Measurements from ENCODE around the gene PIAS2.
A peak's percentile ranks its signal among the peaks of the same experiment; 100 is the strongest.
"Not testable (repeated sequence)": the region's sequence is repeated elsewhere in the genome, so short reads cannot be mapped to it uniquely, and the experiment has no call there.

PIAS2 gene

GRCh38 chr18:46903406-46903805 is 13.9 kb downstream of the PIAS2 start:
- DNase-seq = no peak

- no peak for DNase-seq
Measured at GRCh38 chr18:46899274-46899948, 17.9 kb downstream of the PIAS2 start.

- no peak for DNase-seq
Measured at GRCh38 chr18:46894124-46894523, 23.2 kb downstream of the PIAS2 start.

DNA sequence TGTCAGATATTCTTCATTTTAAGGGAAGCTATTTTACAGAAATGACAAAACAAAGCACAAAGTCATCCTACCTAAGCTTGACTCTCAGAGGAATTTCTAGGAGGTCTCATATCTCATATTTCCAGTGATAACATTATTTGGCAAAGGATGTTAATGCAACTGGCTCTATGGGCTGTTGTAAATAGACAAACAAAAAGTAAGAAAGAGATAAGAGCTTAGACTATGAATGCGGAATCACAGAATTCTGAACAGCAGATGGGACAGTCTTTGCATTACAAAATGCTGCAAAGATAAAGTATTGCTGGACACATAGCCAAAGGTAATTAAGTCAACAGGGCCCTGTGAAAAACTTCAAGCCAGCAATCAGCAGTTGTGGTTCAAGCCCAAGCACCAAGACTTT is 23.9 kb downstream of the PIAS2 start:
- DNase-seq = no peak

GRCh38 chr18:46892842-46893241 is 24.5 kb downstream of the PIAS2 start:
- DNase-seq = no peak

DNA sequence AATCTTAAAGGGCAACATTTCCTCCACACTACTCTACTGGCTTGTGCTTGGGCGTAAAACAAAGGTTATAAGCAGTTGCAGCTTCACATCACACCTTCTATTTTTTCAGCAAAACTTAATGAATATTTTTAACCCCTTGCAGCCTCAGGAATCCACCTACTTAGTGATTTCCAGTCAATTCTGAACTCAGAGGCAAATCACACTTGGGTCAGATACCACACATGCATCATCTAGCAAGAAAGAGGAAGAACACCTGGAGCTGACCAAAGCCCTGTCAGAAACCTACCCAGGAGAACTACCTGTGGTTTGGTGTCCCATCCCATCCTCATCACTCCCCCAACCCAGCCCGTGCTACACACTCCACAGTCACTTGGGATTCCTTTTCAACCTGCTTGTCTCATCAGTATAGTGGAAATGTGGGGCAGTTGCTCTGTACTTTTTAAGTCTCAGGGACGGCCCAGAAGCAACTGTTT is 25.5 kb downstream of the PIAS2 start:
- DNase-seq = no peak

GRCh38 chr18:46888965-46889364 is 28.3 kb downstream of the PIAS2 start:
- no peak for DNase-seq

DNA sequence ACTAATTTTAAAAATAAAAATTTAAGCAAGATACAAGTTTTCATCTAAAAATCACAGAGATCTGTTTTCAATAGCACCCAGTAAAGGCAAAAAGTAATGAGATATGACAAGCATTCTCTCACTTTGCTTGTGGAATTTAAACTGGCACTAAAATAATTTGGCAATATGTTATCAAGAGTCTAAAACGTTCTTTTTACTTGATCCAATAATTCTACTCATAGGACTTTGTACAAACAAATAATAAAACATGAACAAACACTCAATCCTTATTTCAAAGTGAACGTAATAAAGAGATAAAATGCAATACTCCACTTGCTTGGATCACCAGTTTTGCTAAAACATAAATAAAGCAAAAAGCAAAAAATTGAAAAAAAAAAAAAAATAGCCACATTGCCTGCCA is 30.4 kb downstream of the PIAS2 start:
- no peak for DNase-seq

DNA sequence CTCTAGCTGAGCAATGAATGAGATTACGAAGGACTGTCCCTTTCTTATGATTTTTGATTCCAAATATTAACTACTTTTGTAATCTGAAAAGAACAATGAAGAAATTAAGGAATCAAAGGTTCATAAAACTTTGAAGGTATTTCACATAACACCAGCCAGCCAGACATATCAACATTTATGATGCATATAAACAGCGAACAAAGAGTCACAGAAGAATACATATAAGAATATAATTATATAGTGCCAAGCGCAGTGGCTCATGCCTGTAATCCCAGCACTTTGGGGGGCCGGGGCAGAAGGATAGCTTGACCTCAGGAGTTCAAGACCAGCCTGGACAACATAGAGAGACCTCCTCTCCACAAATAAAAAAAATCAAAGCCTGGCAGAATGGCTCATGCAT is 34.1 kb downstream of the PIAS2 start:
- DNase-seq = no peak

GRCh38 chr18:46877329-46877987 is 39.8 kb downstream of the PIAS2 start:
- peak in 2 of 4 experiments; percentile 30 to 48 for DNase-seq

- DNase-seq = peak in 2 of 4 experiments; percentile 58 to 65
Measured at GRCh38 chr18:46868169-46868921, 49.0 kb downstream of the PIAS2 start.

DNA sequence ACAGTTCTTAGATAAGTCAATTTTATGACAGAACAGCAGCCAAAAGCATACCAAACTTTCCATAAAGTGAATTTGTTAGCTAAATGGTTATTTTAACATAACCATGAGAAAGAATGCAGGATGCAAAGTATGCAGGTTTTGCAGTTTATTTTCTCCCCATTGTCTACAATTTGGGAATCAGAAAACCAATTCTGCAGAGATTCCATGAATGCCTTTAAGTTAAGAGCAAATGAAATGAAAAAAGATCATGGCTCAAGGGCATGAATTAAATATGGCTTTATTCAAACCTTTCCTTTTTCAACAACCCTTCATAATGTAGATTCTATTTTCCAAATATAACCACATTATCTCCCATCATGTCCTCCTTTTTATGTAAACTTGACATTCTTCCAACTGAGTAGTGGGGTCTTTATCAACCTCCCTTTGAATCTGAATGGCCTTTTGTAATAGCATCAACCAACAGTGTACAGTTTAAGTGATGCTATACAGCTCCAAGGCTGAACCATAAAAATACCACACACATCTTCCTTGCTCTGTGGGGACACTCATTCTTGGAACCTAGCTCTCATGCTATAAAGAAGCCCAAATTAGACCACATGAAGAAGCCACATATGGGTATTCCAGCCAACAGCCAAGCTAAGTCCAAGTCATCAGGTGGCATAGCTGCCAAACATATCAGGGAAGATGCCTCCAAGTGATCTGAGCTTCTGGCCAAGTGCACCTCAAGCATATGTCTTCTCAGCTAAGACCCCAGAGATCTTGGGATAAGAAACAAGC is 49.8 kb downstream of the PIAS2 start:
- peak in 1 of 4 experiments; percentile 4 for DNase-seq

DNA sequence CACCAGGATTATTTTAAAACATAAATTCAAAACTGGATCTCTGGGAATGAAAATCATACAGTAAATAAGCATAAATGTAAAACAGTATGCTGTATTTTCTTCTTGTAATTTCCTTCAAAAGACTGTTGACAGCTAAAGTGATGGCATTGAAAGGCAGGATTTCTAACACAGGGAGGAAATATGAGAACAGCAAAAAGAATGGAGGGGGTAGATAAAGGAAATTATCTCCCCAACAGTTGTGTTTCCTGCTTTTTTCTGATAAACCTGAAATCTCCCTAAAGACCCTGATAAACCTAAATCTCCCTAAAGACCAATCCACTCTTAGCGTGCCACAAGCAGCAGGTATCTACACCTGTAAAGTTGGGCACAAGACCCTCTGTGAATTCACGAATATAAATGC is 50.8 kb downstream of the PIAS2 start:
- no peak for DNase-seq

DNA sequence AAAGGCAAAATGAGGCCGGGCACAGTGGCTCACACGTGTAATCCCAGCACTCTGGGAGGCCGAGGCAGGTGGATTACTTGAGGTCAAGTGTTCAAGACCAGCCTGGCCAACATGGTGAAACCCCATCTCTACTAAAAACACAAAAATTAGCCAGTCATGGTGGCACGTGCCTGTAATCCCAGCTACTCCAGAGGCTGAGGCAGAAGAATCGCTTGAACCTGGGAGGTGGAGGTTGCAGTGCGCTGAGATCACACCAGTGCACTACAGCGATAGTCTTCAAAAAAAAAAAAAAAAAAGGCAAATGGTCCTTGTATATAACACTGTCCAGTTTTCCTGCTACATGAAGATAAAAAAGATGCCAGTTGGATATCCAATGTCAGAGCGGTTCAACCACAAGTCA is 52.1 kb downstream of the PIAS2 start:
- DNase-seq = not testable (repeated sequence)

DNA sequence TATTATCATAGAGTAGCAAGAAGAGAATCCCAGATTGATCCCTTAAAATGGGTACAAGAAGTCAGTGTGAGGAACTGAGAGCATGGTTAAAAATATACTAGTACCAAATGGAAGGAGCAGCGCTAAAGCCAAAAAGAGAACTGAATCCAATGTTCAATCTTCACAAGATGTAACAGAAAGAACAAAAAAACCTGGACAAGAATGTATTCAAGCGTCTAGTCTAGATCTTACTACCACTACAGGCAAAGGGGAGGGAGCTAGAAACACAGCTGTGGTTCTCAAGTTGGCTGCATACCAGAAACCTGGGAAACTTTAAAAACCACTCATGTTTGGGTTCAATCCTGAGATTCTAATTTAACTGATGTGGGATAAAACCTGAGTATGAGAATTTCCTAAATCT is 57.5 kb downstream of the PIAS2 start:
- DNase-seq = peak in 1 of 4 experiments; percentile 10

DNA sequence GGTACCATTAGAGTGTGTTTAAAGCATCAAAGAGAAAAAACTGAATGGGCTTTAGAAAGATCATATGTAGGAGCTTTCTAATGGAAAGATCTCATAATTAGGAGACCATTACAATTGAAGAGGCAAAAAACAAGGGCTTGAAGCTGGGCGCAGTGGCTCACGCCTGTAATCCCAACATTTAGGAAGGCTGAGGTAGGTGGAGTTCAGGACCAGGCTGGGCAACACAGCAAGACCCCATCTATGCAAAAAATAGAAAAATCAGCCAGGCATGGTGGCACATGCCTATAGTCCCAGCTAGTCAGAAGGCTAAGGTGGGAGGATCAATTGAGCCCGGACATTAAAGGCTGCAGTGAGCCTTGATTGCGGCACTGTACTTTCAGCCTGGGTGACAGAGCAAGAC is 59.0 kb downstream of the PIAS2 start:
- DNase-seq = no peak

DNA sequence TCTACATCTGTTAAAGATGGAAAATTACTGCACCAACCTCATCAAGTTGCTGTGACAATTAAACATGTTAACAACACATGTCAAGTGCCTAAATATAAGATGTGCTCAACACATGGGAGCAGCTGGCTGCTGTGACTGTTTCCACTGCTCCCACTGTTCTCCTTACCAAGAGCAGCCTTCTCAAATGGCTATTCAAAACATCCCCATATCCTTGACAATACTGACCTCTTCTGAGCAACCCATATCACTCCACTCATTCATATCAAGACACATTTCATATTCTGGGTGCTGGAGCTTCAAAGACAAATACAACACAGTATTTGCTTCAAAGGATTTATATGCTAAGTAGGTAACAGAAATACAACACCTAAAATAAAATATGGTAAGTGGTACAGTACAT is 60.3 kb downstream of the PIAS2 start:
- DNase-seq = no peak

DNA sequence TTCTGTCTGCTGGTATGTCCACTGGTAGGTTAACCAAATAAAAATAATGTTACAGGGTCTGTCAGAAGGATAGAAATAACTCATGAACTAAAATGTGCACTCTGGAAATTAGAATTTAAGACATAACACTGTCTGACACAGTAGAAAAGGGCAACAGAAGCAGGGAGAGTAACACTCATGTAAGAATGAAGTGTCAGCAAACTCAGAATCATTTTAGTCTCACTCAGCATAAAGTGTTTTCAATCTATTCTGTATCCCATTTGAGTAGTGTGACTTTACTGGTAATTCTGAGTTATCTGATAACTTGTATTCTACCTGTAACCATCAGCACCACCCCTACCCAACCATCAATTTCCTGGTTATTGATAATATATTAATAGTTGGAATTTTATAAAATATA is 68.3 kb downstream of the PIAS2 start:
- no peak for DNase-seq

DNA sequence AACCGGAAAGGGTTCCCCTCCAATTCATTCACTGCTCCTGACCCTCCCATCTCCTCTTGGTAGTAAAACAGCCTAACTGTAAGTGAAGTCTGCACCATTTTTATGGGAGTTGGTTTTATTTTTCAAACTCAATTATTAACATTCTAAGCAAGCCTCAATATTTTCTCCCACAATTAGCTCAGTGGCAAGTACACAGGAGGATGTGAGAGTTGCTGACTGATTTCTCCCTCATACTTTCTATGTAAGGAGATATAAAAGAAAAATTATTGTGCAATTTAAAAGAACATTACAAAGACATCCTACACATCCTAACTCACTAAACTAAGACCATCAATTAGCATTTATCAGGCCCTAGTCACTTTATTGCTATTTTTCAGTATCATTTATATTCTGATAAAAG is 73.9 kb downstream of the PIAS2 start:
- no peak for DNase-seq

DNA sequence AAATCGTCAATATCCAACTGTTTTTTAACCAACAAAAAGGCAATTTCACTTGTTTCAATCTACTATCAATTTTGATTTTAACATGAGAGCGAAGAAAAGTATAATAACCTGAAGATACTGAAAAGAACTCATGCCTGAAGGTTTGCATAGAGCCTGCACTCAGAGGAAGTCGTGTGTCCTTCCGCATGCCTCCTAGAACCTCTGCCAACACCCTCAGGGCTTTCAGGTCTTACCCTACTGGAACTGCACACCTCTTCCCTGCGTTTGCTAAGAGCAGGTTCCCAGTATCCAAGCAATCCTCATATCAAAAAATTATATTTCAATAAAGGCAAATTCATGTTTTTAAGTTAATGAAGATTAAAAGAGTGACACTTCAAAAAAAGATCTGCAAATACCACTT is 74.7 kb downstream of the PIAS2 start:
- DNase-seq = no peak

DNA sequence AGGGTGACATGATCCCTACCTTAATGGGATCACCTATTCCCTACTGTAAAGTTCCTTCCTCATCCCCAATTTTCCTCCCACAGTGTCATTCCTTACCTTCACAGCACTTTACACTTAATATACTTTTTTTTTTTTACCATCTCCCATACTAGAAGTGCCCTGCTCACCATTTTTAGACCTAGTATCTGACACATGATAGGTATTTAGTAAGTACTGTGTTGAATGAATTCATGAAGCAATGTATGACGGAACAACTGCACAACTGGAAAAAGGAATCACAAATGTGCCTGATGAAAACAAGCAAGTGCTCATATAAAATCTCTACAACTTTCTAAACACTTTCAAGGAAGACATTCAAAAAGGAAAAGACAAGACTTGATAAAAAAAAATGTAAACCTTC is 83.4 kb downstream of the PIAS2 start:
- no peak for DNase-seq

- no peak for DNase-seq
Measured at GRCh38 chr18:46832849-46833248, 84.5 kb downstream of the PIAS2 start.

- not testable (repeated sequence) for DNase-seq
Measured at GRCh38 chr18:46832422-46832821, 84.9 kb downstream of the PIAS2 start.

Data from suppressor macrophage (primary cell).